IMR-90 (cell line): Measurements from ENCODE around the gene MYLK4.

Experiments
- BHLHE40 ChIP-seq: fragments of 150-350 bp; IDR thresholded peaks from 2 replicates; pipeline ENCODE4 v1.6.1; 2016; ENCODE audit warnings: mild to moderate bottlenecking, low read depth, low read length
- CEBPB ChIP-seq: IDR thresholded peaks from 2 replicates; pipeline ENCODE4 v1.6.1; 2012; ENCODE audit warnings: low read depth, low read length, improper control_type of control experiment
- MXI1 ChIP-seq: IDR thresholded peaks from 2 replicates; pipeline ENCODE4 v1.6.1; 2012; ENCODE audit warnings: low read depth, mild to moderate bottlenecking, low read length, moderate library complexity, borderline replicate concordance
- POLR2A ChIP-seq: IDR thresholded peaks from 2 replicates; pipeline ENCODE4 v1.6.1; 2012; ENCODE audit warnings: mild to moderate bottlenecking, low read depth, low read length
- RAD21 ChIP-seq: IDR thresholded peaks from 2 replicates; pipeline ENCODE4 v1.6.1; 2012; ENCODE audit warnings: low read length, improper control_type of control experiment
- SMC3 ChIP-seq: fragments of 150-350 bp; IDR thresholded peaks from 2 replicates; pipeline ENCODE4 v1.6.1; 2016; ENCODE audit warnings: low read depth, mild to moderate bottlenecking, antibody characterized with exemption, low read length, moderate library complexity
- TF ChIP-seq, protein P1 (sequence below): conservative IDR thresholded peaks from 2 replicates; pipeline ENCODE4 v1.5.1; 2012; ENCODE audit warnings: mild to moderate bottlenecking, low read depth, low read length, improper control_type of control experiment
- TF ChIP-seq, protein P2 (sequence below): fragments of 150-350 bp; IDR thresholded peaks from 2 replicates; pipeline ENCODE4 v1.6.1; 2017; ENCODE audit warnings: mild to moderate bottlenecking, antibody characterized with exemption, low read length, low read depth

DNA sequence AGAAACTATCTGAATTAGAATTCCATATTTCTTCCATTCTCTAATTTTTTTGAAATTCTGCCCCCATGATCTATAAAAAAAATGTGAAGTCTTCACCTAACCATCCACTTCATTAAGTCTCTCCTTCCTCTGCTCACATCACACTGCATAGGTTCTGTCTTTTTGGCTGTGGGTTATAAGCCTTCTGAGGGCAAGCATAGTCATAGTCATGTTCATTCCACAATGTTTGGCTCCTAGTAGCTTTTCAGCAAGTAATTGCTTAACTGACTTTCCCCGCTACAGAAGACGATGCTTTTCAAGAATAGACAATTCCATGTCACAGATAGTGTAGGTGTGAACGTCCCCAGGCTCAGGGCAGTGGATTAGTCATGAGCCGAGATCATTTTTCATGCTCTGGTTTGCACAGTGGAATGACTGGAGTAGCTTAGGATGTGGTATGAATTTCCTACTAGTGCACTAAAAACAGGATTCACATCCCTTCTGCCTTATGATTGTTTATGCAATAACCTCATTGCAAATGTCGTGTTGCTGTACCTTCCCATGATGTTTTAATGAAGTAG lies 43.5 kb upstream of the MYLK4 start:
- TF ChIP-seq POLR2A = no peak
- TF ChIP-seq, protein P1, sequence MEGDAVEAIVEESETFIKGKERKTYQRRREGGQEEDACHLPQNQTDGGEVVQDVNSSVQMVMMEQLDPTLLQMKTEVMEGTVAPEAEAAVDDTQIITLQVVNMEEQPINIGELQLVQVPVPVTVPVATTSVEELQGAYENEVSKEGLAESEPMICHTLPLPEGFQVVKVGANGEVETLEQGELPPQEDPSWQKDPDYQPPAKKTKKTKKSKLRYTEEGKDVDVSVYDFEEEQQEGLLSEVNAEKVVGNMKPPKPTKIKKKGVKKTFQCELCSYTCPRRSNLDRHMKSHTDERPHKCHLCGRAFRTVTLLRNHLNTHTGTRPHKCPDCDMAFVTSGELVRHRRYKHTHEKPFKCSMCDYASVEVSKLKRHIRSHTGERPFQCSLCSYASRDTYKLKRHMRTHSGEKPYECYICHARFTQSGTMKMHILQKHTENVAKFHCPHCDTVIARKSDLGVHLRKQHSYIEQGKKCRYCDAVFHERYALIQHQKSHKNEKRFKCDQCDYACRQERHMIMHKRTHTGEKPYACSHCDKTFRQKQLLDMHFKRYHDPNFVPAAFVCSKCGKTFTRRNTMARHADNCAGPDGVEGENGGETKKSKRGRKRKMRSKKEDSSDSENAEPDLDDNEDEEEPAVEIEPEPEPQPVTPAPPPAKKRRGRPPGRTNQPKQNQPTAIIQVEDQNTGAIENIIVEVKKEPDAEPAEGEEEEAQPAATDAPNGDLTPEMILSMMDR = no peak
- no peak for TF ChIP-seq BHLHE40
- TF ChIP-seq MXI1 = no peak
- no peak for TF ChIP-seq CEBPB
- TF ChIP-seq, protein P2, sequence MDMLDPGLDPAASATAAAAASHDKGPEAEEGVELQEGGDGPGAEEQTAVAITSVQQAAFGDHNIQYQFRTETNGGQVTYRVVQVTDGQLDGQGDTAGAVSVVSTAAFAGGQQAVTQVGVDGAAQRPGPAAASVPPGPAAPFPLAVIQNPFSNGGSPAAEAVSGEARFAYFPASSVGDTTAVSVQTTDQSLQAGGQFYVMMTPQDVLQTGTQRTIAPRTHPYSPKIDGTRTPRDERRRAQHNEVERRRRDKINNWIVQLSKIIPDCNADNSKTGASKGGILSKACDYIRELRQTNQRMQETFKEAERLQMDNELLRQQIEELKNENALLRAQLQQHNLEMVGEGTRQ = no peak
- no peak for TF ChIP-seq SMC3
- no peak for TF ChIP-seq RAD21
